ENCODE results near the gene AXIN1. TPM values are rescaled to one million over a fixed set of nuclear protein-coding genes. Genes with fewer than 3 reads are reported as not detected.

AXIN1 gene
- total RNA-seq, 1 donor from 2014 or later = 19.6 TPM

GRCh38 chr16:354971-355461 is 2.5 kb upstream of the AXIN1 start:
- no peaks in the 10 kb centered on the region for H3K36me3 ChIP-seq
- H4K20me1 ChIP-seq (ENCODE audit: low read depth) = peaks cover 17% of the 10 kb centered on the region
- TF ChIP-seq EZH2 (IDR thresholded peaks at IDR 0.05) (no peak), CTCF (IDR thresholded peaks at IDR 0.05) (no peak)
- H3K27me3 Mint-ChIP-seq (ENCODE audit: insufficient read depth, low read depth) = peaks cover 3% of the 10 kb centered on the region
- peaks cover 3% of the 10 kb centered on the region for H3K4me1 ChIP-seq
- H3K27me3 ChIP-seq = no peaks in the 10 kb centered on the region
- no peak overlapping the region for H3K27ac ChIP-seq
- H2AFZ ChIP-seq (replicated peaks) = no peak overlapping the region
- peaks cover 20% of the 10 kb centered on the region for H3K79me2 ChIP-seq (ENCODE audit: low read depth)
- H3K4me1 Mint-ChIP-seq = peaks cover 15% of the 10 kb centered on the region
- no peak overlapping the region for H3K4me2 ChIP-seq
- no peak overlapping the region for H3K9ac ChIP-seq
- peak overlapping the region; percentile 30 for H3K4me3 Mint-ChIP-seq
- H3K9me3 ChIP-seq (ENCODE audit: low read depth) = no peaks in the 10 kb centered on the region
- DNase-seq (ENCODE audit: low spot score) = no peak
- no peak overlapping the region for H3K4me3 ChIP-seq
- H3F3A ChIP-seq (ENCODE audit: low read depth) = no peaks in the 10 kb centered on the region
- peaks cover 5% of the 10 kb centered on the region for H3K36me3 Mint-ChIP-seq
- H3K9me3 Mint-ChIP-seq = no peaks in the 10 kb centered on the region
- no peak overlapping the region for H3K27ac Mint-ChIP-seq

- Histone ChIP-seq H4K20me1 (ENCODE audit: low read depth) (peaks cover 23% of the 10 kb centered on the region), H3K9me3 (ENCODE audit: low read depth) (no peaks in the 10 kb centered on the region), H3K27me3 (no peaks in the 10 kb centered on the region), H3K27ac (no peak overlapping the region), H3K79me2 (ENCODE audit: low read depth) (peaks cover 27% of the 10 kb centered on the region), H3K4me3 (no peak overlapping the region), H3K4me1 (peaks cover 3% of the 10 kb centered on the region), H2AFZ (replicated peaks) (no peak overlapping the region), H3F3A (ENCODE audit: low read depth) (no peaks in the 10 kb centered on the region), H3K9ac (no peak overlapping the region), H3K4me2 (no peak overlapping the region), H3K36me3 (no peaks in the 10 kb centered on the region)
- no peak for DNase-seq (ENCODE audit: low spot score)
- Mint-ChIP-seq H3K4me3 (peak overlapping the region; percentile 72), H3K27ac (peak overlapping the region; percentile 14), H3K36me3 (peaks cover 6% of the 10 kb centered on the region), H3K4me1 (peaks cover 14% of the 10 kb centered on the region), H3K27me3 (ENCODE audit: insufficient read depth, low read depth) (peaks cover 3% of the 10 kb centered on the region), H3K9me3 (no peaks in the 10 kb centered on the region)
- TF ChIP-seq CTCF (IDR thresholded peaks at IDR 0.05) (no peak), EZH2 (IDR thresholded peaks at IDR 0.05) (no peak), EZH2phosphoT487 (IDR thresholded peaks at IDR 0.05) (no peak)
Measured at GRCh38 chr16:354291-354881, 1.9 kb upstream of the AXIN1 start.

DNA sequence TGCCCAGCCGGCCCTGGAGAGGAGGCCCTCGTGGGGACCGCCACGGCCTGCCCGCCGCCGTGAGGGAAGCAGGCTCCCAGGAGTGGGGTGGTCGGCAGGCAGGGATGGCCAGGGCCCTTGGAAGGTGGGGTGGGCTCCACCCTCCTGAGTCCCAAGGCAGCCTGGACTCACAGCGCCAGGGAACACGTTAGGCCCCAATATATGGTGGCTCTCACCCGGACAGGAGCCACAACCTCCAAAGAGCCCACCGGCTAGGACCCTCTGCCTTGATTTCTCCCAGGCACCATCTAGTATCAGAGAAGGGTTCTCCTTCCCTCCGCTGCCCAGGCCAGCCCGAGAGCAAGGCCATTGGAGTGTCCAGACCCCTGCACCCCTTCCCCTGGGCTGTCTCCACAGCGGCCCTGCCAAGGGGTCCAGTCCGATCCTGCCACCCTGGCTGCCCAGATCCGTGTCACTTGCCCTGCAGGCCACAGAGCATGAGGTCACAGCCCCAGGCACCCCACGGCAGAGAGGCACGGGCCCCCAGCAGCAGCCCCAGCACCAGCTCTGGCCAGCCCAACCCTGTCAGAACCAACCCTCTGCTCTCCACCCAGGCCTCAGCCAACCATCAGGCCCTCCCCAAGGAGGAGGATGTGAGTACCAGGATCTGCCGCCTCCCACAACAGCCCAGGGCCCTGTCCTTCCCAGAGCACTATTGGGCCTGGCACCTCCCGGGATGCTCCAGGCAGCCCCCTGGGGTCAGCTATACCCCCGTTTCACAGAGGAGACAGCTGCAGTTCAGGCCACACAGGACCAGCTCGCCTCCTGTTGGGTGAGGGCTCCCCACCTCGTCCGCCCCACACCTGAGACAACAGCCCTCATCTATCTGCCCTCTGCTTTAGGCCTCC is 1.1 kb upstream of the AXIN1 start:
- H3K36me3 ChIP-seq = no peaks in the 10 kb centered on the region
- Mint-ChIP-seq H3K27ac (no peak overlapping the region), H3K4me3 (peak overlapping the region; percentile 72), H3K36me3 (peaks cover 8% of the 10 kb centered on the region), H3K4me1 (peaks cover 17% of the 10 kb centered on the region), H3K9me3 (no peaks in the 10 kb centered on the region), H3K27me3 (ENCODE audit: insufficient read depth, low read depth) (peaks cover 3% of the 10 kb centered on the region)
- peak overlapping the region; percentile 50 for H3K4me3 ChIP-seq
- H4K20me1 ChIP-seq (ENCODE audit: low read depth) = peaks cover 28% of the 10 kb centered on the region
- H2AFZ ChIP-seq (replicated peaks) = peak overlapping the region; percentile 74
- H3K4me2 ChIP-seq = peak overlapping the region; percentile 87
- H3K4me1 ChIP-seq = peaks cover 3% of the 10 kb centered on the region
- no peak for DNase-seq (ENCODE audit: low spot score)
- H3K9me3 ChIP-seq (ENCODE audit: low read depth) = no peaks in the 10 kb centered on the region
- no peak overlapping the region for H3K9ac ChIP-seq
- H3F3A ChIP-seq (ENCODE audit: low read depth) = no peaks in the 10 kb centered on the region
- H3K27ac ChIP-seq = no peak overlapping the region
- no peaks in the 10 kb centered on the region for H3K27me3 ChIP-seq
- TF ChIP-seq EZH2 (IDR thresholded peaks at IDR 0.05) (no peak), CTCF (IDR thresholded peaks at IDR 0.05) (no peak), EZH2phosphoT487 (IDR thresholded peaks at IDR 0.05) (no peak)
- peaks cover 34% of the 10 kb centered on the region for H3K79me2 ChIP-seq (ENCODE audit: low read depth)

All from neural progenitor cell (in vitro differentiated cells).